ENCODE data around the gene SLX4IP.

DNA sequence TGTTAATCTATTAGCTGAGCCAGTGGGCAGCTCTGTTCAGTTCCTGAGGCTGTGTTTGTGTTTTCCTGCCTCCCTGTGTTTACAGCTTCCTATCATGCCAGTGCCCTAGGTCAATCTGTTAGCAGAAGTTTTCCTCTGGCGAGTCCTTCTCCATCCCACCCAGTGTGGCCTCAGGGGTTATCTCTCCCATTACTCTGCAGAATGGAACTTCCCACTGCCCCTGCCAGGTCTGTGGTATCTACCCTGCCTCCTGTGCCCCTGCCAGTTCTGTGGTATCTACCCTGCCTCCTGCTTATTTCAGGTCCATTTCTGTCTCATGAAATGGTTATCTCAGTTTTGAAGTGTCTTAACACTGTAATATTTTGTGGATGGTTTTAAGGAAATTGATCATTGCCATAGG is 63.1 kb downstream of the SLX4IP start:
- TF ChIP-seq POLR2AphosphoS5 (IDR thresholded peaks at IDR 0.05) = no peak
- no peak for TF ChIP-seq POLR2A (IDR thresholded peaks at IDR 0.05)
- TF ChIP-seq, protein P1, sequence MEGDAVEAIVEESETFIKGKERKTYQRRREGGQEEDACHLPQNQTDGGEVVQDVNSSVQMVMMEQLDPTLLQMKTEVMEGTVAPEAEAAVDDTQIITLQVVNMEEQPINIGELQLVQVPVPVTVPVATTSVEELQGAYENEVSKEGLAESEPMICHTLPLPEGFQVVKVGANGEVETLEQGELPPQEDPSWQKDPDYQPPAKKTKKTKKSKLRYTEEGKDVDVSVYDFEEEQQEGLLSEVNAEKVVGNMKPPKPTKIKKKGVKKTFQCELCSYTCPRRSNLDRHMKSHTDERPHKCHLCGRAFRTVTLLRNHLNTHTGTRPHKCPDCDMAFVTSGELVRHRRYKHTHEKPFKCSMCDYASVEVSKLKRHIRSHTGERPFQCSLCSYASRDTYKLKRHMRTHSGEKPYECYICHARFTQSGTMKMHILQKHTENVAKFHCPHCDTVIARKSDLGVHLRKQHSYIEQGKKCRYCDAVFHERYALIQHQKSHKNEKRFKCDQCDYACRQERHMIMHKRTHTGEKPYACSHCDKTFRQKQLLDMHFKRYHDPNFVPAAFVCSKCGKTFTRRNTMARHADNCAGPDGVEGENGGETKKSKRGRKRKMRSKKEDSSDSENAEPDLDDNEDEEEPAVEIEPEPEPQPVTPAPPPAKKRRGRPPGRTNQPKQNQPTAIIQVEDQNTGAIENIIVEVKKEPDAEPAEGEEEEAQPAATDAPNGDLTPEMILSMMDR (IDR thresholded peaks at IDR 0.05) = no peak

All from gastroesophageal sphincter (tissue), 3 donors.